Upper lobe of right lung (tissue), 1 donor: ENCODE data around the gene GRID2. TPM values are rescaled to one million over a fixed set of nuclear protein-coding genes. Genes with fewer than 3 reads are reported as not detected.

ENCODE experiments used
- ATAC-seq: fragments of 200-7000 bp; cut with Tn5 transposase; one replicate; pipeline ENCODE4 v1.9.1; 2020; ENCODE audit warnings: mild to moderate bottlenecking, moderate library complexity
- DNase-seq: peaks from one replicate; pipeline ENCODE4 v3.0.0-alpha.2; 2020
- H3K27ac ChIP-seq: fragments of 200-600 bp; one replicate; pipeline ENCODE4 v1.8.0; 2022
- H3K27me3 ChIP-seq: fragments of 200-600 bp; one replicate; pipeline ENCODE4 v1.8.0; 2022; ENCODE audit warnings: mild to moderate bottlenecking
- H3K36me3 ChIP-seq: fragments of 200-600 bp; one replicate; pipeline ENCODE4 v1.8.0; 2022
- H3K4me1 ChIP-seq: fragments of 200-600 bp; one replicate; pipeline ENCODE4 v1.8.0; 2022
- H3K4me3 ChIP-seq: fragments of 200-600 bp; one replicate; pipeline ENCODE4 v1.8.0; 2022; ENCODE audit warnings: mild to moderate bottlenecking
- H3K9me3 ChIP-seq: fragments of 200-600 bp; one replicate; pipeline ENCODE4 v1.8.0; 2022
- CTCF ChIP-seq: fragments of 200-600 bp; IDR thresholded peaks from one replicate; pipeline ENCODE4 v1.8.0; 2022; ENCODE audit warnings: antibody characterized with exemption
- intact Hi-C: fragments of 100-400 bp; cut with DNase I; formaldehyde crosslinking; loops from one replicate; pipeline ENCODE4 v1.11.0; 2022
- total RNA-seq: library from RNA; stranded (reverse); fragmentation: NEBNext Ultra II Directional; extraction: Animal tissue kit (Norgen Biotek cat#: 25700); gene quantifications from one replicate; pipeline ENCODE4 v1.2.1, GENCODE V29; 2021
- donor health status: DM: no; HTN: yes; CAD: no; lungs with severe emphysema.

GRID2 gene
- total RNA-seq, 1 donor from 2014 or later, result not detected

- Histone ChIP-seq H3K27ac (no peak overlapping the region), H3K4me1 (no peaks in the 10 kb centered on the region), H3K9me3 (no peaks in the 10 kb centered on the region), H3K27me3 (no peaks in the 10 kb centered on the region), H3K36me3 (no peaks in the 10 kb centered on the region), H3K4me3 (no peak overlapping the region)
- ATAC-seq (no peak), DNase-seq (no peak)
- TF ChIP-seq CTCF, result no peak
- intact Hi-C loops, result no loop called here
Measured at GRCh38 chr4:93103042-93103441, 799.3 kb downstream of the GRID2 start.

GRCh38 chr4:93116624-93117023 is 812.9 kb downstream of the GRID2 start:
- intact Hi-C loops, result no loop called here
- no peaks in the 10 kb centered on the region for H3K36me3 ChIP-seq
- no peak for DNase-seq
- no peaks in the 10 kb centered on the region for H3K27me3 ChIP-seq
- no peaks in the 10 kb centered on the region for H3K9me3 ChIP-seq
- TF ChIP-seq CTCF, result no peak
- H3K4me3 ChIP-seq, result no peak overlapping the region
- ATAC-seq, result no peak
- no peaks in the 10 kb centered on the region for H3K4me1 ChIP-seq
- H3K27ac ChIP-seq, result no peak overlapping the region

DNA sequence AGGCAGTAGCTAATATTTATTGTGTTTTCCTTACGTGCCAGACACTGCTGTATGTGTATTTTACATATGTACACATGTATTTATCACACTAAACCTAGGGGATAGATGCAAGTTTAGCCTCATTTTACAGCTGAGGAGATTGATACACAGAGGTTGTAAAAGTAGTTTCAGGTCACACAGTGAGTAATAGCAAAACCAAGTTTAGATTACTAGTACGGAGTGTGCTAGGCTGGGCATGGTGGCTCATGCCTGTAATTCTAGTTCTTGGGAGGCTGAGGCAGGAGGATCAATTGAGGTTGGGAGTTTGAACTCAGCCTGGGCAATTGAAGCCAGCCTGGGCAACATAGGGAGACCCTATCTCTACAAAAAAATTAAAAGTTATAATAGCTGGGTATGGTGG is 823.7 kb downstream of the GRID2 start:
- no peak for ATAC-seq

DNA sequence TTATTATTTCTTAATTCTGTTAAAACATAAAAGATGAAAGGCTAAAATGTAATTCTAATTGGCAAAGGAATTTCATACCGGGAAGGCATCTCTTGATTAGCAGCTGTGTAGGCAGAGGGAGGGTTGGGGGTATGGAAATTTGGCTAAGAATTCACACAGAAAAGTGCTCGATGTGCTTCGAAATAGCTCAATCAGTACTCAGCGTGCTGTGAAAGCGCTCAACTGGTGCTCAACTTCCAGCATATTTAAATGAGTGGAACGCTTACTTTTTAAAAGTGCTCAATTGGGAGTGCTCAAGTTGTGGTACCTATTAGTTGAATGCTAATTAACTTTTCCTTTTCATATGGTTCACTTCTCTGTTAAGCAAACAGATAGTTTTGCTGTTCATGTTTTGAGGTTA is 828.9 kb downstream of the GRID2 start:
- DNase-seq, result no peak
- Histone ChIP-seq H3K27ac (no peak overlapping the region), H3K36me3 (no peaks in the 10 kb centered on the region), H3K9me3 (no peaks in the 10 kb centered on the region), H3K4me3 (no peak overlapping the region), H3K27me3 (no peaks in the 10 kb centered on the region), H3K4me1 (no peaks in the 10 kb centered on the region)
- no peak for TF ChIP-seq CTCF
- no peak for ATAC-seq
- intact Hi-C loops, result no loop called here

More for the DNA sequence above, 823.7 kb downstream of the GRID2 start:
- H3K27me3 ChIP-seq, result no peaks in the 10 kb centered on the region
- H3K36me3 ChIP-seq, result no peaks in the 10 kb centered on the region
- no peaks in the 10 kb centered on the region for H3K4me1 ChIP-seq
- TF ChIP-seq CTCF, result no peak
- intact Hi-C loops, result no loop called here
- DNase-seq, result no peak
- H3K9me3 ChIP-seq, result no peaks in the 10 kb centered on the region
- H3K27ac ChIP-seq, result no peak overlapping the region
- H3K4me3 ChIP-seq, result no peak overlapping the region

- H3K36me3 ChIP-seq, result no peaks in the 10 kb centered on the region
- intact Hi-C loops, result no loop called here
- no peaks in the 10 kb centered on the region for H3K4me1 ChIP-seq
- H3K27me3 ChIP-seq, result no peaks in the 10 kb centered on the region
- DNase-seq, result no peak
- no peaks in the 10 kb centered on the region for H3K9me3 ChIP-seq
- ATAC-seq, result no peak
- TF ChIP-seq CTCF, result no peak
- no peak overlapping the region for H3K4me3 ChIP-seq
- H3K27ac ChIP-seq, result no peak overlapping the region
Measured at GRCh38 chr4:93139118-93139517, 835.4 kb downstream of the GRID2 start.

- ATAC-seq, result no peak
- Histone ChIP-seq H3K9me3 (no peaks in the 10 kb centered on the region), H3K27ac (no peak overlapping the region), H3K36me3 (no peaks in the 10 kb centered on the region), H3K4me1 (no peaks in the 10 kb centered on the region), H3K27me3 (no peaks in the 10 kb centered on the region), H3K4me3 (no peak overlapping the region)
- TF ChIP-seq CTCF, result no peak
- DNase-seq, result no peak
- intact Hi-C loops, result no loop called here
Measured at GRCh38 chr4:93143902-93144301, 840.1 kb downstream of the GRID2 start.
